LHCN-M2 (cell line): ENCODE results near the gene IRF4. TPM values are rescaled to one million over a fixed set of nuclear protein-coding genes. Genes with fewer than 3 reads are reported as not detected.
"Not testable (repeated sequence)": the region's sequence is repeated elsewhere in the genome, so short reads cannot be mapped to it uniquely, and the experiment has no call there.

Source experiments
- DNase-seq: peaks from one replicate; pipeline ENCODE4 v3.0.0-alpha.2; 2012; ENCODE audit warnings: low read depth
- total RNA-seq: library from RNA; depleted of rRNA; stranded (reverse); fragments of >200 nt; gene quantifications from 2 replicates; pipeline ENCODE4 v1.2.3, GENCODE V29; 2014

The IRF4 gene
- total RNA-seq, 1 experiment from 2014 or later: not detected

GRCh38 chr6:366389-367297, 24.9 kb upstream of the IRF4 start:
- DNase-seq: no peak

GRCh38 chr6:367298-367794, 24.2 kb upstream of the IRF4 start:
- DNase-seq: no peak

GRCh38 chr6:367891-368630, 23.5 kb upstream of the IRF4 start:
- DNase-seq: no peak

- DNase-seq: no peak
Measured at GRCh38 chr6:369559-370431, 21.8 kb upstream of the IRF4 start.

GRCh38 chr6:370555-370954, 21.0 kb upstream of the IRF4 start:
- no peak for DNase-seq

- DNase-seq: not testable (repeated sequence)
Measured at GRCh38 chr6:371851-372250, 19.7 kb upstream of the IRF4 start.

- no peak for DNase-seq
Measured at GRCh38 chr6:372336-372911, 19.1 kb upstream of the IRF4 start.

- DNase-seq: no peak
Measured at GRCh38 chr6:373031-373430, 18.5 kb upstream of the IRF4 start.

GRCh38 chr6:373773-374724, 17.5 kb upstream of the IRF4 start:
- no peak for DNase-seq

- DNase-seq: no peak
Measured at GRCh38 chr6:374956-375355, 16.6 kb upstream of the IRF4 start.

- DNase-seq: no peak
Measured at GRCh38 chr6:376827-377640, 14.5 kb upstream of the IRF4 start.

GRCh38 chr6:377641-378020, 13.9 kb upstream of the IRF4 start:
- DNase-seq: not testable (repeated sequence)

- no peak for DNase-seq
Measured at GRCh38 chr6:378090-378957, 13.2 kb upstream of the IRF4 start.

- DNase-seq: no peak
Measured at GRCh38 chr6:378958-379409, 12.6 kb upstream of the IRF4 start.

GRCh38 chr6:379410-380181, 12.0 kb upstream of the IRF4 start:
- DNase-seq: no peak

- no peak for DNase-seq
Measured at GRCh38 chr6:380234-381218, 11.0 kb upstream of the IRF4 start.
